ENCODE measurements around the gene PHF21A.

PHF21A gene

DNA sequence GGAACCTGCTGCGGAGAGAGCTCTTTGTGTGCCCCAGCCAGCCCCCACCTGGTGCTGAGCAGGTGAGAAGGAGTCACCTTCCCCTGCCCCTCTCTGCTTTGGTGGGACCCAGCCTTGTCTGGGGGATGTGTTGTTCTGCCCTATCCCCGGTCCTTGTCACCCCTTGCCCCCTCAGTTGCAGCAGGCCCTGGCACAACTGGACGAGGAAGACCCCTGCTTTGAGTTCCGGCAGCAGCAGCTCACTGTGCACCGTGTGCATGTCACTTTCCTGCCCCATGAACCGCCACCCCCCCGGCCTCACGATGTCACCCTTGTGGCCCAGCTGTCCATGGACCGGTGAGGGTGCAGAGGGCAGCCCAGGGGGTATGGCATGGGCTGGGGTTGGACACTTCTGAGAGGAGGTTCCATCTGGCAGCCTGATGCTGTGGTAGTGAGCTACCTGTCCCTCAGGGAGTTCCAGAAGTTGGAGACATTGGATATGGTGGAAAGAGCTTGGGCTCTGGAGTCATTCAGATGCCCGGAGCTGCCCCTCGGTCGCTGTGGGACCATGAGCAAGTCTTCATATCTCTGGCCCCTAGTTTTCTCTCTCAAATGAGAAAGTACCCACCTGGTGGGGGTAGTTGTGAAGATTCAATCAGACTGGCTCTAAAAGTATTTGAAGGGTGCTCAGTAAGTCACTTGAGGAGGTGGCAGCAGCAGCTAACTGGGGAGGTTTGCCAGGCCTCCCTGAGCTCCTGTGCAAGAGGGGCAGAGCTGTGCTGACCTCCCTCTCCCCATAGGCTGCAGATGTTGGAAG lies 194.5 kb downstream of the PHF21A start:
- Histone ChIP-seq H3K9me3 (no peaks in the 10 kb centered on the region), H3K4me3 (ENCODE audit: low read depth in 1 of 2, low read length in 1 of 2) (no peak overlapping the region), H3K27ac (no peak overlapping the region), H3K4me1 (ENCODE audit: control insufficient read depth in 1 of 2, insufficient read depth in 1 of 2, low read depth in 1 of 2, low read length in 1 of 2) (peaks cover 27 to 45% of the 10 kb centered on the region in 2 experiments), H3K36me3 (peaks cover 13% of the 10 kb centered on the region), H3K27me3 (peaks cover 44% of the 10 kb centered on the region)
- TF ChIP-seq CTCF (IDR thresholded peaks at IDR 0.05), result no peak

DNA sequence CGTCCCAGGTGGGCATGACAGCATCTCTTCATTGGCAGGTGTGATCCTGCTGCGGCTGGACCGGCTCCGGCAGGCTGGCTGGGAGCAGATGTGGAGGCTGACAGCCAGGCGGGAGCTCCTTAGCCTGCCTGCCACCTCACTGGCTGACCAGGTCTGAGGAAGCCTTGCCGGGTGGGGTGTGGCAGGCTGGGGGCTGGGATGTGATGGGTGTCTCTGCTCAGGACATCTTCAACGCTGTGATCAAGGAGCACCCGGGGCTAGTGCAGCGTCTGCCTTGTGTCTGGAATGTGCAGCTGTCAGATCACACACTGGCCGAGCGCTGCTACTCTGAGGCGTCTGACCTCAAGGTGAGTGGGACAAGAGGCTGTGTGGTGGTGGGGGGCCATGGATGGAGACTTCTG lies 195.3 kb downstream of the PHF21A start:
- no peak for TF ChIP-seq CTCF (IDR thresholded peaks at IDR 0.05)
- Histone ChIP-seq H3K36me3 (peaks cover 5% of the 10 kb centered on the region), H3K27me3 (peaks cover 52% of the 10 kb centered on the region), H3K9me3 (no peaks in the 10 kb centered on the region), H3K27ac (no peak overlapping the region), H3K4me1 (ENCODE audit: control insufficient read depth in 1 of 2, insufficient read depth in 1 of 2, low read depth in 1 of 2, low read length in 1 of 2) (peaks cover 20 to 38% of the 10 kb centered on the region in 2 experiments), H3K4me3 (ENCODE audit: low read depth in 1 of 2, low read length in 1 of 2) (no peak overlapping the region)

- H3K9me3 ChIP-seq, result no peaks in the 10 kb centered on the region
- H3K4me3 ChIP-seq (ENCODE audit: low read depth in 1 of 2, low read length in 1 of 2), result no peak overlapping the region
- H3K27ac ChIP-seq, result no peak overlapping the region
- H3K4me1 ChIP-seq (ENCODE audit: control insufficient read depth in 1 of 2, insufficient read depth in 1 of 2, low read depth in 1 of 2, low read length in 1 of 2), result peaks cover 18 to 33% of the 10 kb centered on the region in 2 experiments
- peaks cover under 1% of the 10 kb centered on the region for H3K36me3 ChIP-seq
- no peak for TF ChIP-seq CTCF (IDR thresholded peaks at IDR 0.05)
- H3K27me3 ChIP-seq, result peaks cover 56% of the 10 kb centered on the region
Measured at GRCh38 chr11:45925550-45925949, 195.7 kb downstream of the PHF21A start.

GRCh38 chr11:45924927-45925326 lies 196.3 kb downstream of the PHF21A start:
- H3K27me3 ChIP-seq, result peaks cover 62% of the 10 kb centered on the region
- TF ChIP-seq CTCF (IDR thresholded peaks at IDR 0.05), result no peak
- no peak overlapping the region for H3K27ac ChIP-seq
- no peaks in the 10 kb centered on the region for H3K9me3 ChIP-seq
- H3K4me3 ChIP-seq (ENCODE audit: low read depth in 1 of 2, low read length in 1 of 2), result no peak overlapping the region
- H3K36me3 ChIP-seq, result no peaks in the 10 kb centered on the region
- H3K4me1 ChIP-seq (ENCODE audit: control insufficient read depth in 1 of 2, insufficient read depth in 1 of 2, low read depth in 1 of 2, low read length in 1 of 2), result peaks cover 16 to 27% of the 10 kb centered on the region in 2 experiments

DNA sequence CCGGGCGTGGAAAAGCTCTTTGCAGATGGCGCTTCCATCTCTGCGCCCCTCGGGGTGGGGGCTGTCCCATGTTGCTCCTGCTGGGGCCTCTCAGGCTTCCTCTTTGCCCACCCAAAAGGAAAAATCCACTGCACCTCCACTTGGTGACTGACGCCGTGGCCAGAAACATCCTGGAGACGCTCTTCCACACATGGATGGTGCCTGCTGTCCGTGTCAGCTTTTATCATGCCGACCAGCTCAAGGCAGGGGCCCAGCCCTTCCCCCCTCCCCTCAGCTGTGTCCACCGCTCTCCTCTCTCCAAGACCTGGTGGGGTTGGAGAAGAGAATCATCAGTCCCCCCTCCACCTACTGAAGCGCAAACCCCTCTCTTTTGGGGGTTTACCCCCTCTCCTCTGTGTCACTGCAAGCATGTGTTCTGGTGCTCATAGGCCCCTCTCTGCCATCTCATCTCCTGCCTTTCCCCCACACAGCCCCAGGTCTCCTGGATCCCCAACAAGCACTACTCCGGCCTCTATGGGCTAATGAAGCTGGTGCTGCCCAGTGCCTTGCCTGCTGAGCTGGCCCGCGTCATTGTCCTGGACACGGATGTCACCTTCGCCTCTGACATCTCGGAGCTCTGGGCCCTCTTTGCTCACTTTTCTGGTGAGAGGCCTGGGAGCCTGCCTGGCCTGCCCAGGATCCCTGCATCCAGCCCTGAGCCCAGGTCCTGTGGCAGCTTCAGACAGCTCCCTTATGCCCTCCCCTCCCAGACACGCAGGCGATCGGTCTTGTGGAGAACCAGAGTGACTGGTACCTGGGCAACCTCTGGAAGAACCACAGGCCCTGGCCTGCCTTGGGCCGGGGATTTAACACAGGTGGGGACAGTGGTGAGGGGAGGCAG lies 197.0 kb downstream of the PHF21A start:
- TF ChIP-seq CTCF (IDR thresholded peaks at IDR 0.05), result no peak
- H3K4me1 ChIP-seq (ENCODE audit: control insufficient read depth in 1 of 2, insufficient read depth in 1 of 2, low read depth in 1 of 2, low read length in 1 of 2), result peaks cover 16 to 21% of the 10 kb centered on the region in 2 experiments
- H3K27ac ChIP-seq, result no peak overlapping the region
- no peaks in the 10 kb centered on the region for H3K36me3 ChIP-seq
- H3K27me3 ChIP-seq, result peaks cover 66% of the 10 kb centered on the region
- H3K9me3 ChIP-seq, result no peaks in the 10 kb centered on the region
- H3K4me3 ChIP-seq (ENCODE audit: low read depth in 1 of 2, low read length in 1 of 2), result no peak overlapping the region

All from neutrophil (primary cell).